Measurements from ENCODE around the gene HRAS.

Gene HRAS

DNA sequence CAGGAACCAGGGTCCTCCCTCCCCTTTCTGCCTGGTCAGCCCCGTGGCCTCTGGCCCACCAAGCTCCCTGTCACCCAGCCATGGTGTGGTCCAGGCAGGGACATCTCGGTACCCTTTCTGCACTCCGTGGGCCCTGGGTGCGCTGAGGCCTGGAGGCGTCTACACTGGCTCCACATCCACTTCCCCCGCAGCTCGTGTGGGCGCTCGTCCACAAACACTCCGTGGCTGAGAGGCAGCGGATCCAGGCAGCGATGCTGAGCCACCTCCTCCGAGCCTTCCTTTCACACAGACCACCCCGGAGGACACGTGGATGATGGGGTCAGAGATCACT lies 44.5 kb downstream of the HRAS start:
- TF ChIP-seq, protein P1, sequence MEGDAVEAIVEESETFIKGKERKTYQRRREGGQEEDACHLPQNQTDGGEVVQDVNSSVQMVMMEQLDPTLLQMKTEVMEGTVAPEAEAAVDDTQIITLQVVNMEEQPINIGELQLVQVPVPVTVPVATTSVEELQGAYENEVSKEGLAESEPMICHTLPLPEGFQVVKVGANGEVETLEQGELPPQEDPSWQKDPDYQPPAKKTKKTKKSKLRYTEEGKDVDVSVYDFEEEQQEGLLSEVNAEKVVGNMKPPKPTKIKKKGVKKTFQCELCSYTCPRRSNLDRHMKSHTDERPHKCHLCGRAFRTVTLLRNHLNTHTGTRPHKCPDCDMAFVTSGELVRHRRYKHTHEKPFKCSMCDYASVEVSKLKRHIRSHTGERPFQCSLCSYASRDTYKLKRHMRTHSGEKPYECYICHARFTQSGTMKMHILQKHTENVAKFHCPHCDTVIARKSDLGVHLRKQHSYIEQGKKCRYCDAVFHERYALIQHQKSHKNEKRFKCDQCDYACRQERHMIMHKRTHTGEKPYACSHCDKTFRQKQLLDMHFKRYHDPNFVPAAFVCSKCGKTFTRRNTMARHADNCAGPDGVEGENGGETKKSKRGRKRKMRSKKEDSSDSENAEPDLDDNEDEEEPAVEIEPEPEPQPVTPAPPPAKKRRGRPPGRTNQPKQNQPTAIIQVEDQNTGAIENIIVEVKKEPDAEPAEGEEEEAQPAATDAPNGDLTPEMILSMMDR (conservative IDR thresholded peaks at IDR 0.05; ENCODE audit: control insufficient read depth, insufficient read depth, low read depth, low read length) = no peak
- no peak overlapping the region for H3K4me3 ChIP-seq (ENCODE audit: control insufficient read depth, low read depth, low read length)
- no peak for DNase-seq (ENCODE audit: low read depth)

DNA sequence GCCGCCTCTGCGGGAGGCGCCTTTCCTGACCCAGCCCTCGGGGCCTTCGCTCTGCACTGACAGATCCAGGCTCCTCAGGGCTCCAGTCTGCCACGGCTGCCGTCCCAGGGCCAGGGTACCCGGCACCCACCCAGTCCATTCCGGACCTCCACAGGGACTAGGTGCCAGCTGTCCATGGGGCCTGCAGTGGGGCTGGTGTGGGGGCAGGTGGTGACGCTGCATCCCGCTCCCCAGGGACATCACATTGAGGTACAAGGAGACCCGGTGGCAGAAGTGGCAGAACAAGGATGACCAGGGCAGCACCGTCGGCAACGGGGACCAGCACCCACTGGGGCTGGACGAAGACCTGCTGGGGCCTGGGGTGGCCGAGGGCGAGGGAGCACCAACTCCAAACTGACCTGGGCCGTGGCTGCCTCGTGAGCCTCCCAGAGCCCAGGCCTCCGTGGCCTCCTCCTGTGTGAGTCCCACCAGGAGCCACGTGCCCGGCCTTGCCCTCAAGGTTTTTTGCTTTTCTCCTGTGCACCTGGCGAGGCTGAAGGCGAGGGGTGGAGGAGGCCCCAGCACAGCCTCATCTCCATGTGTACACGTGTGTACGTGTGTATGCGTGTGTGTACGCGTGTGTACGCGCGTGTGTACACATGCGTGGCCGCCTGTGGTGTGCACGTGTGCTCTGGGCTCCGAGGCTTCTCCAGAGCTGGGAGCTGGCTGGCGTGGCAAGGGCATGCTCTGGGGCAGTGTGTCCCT lies 45.0 kb downstream of the HRAS start:
- TF ChIP-seq, protein P1 (conservative IDR thresholded peaks at IDR 0.05; ENCODE audit: control insufficient read depth, insufficient read depth, low read depth, low read length) = no peak
- DNase-seq (ENCODE audit: low read depth) = no peak
- no peak overlapping the region for H3K4me3 ChIP-seq (ENCODE audit: control insufficient read depth, low read depth, low read length)

DNA sequence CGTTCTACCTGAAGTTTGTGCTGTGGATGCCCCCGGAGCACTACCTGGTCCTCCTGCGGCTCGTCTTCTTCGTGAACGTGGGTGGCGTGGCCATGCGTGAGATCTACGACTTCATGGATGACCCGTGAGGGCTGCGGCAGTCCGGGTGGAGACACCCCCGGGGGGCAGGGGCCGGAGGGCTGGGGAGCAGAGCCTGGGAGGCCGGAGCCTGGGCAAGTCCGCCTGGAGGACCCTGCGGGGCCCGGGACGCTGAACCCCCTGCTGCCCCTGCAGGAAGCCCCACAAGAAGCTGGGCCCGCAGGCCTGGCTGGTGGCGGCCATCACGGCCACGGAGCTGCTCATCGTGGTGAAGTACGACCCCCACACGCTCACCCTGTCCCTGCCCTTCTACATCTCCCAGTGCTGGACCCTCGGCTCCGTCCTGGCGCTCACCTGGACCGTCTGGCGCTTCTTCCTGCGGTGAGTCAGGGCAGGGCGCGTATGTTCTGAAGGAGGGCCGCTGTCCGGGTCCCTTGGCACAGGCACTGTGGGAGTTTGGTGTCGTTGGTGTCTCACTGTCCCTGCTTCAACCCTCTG lies 45.7 kb downstream of the HRAS start:
- DNase-seq (ENCODE audit: low read depth) = no peak

DNA sequence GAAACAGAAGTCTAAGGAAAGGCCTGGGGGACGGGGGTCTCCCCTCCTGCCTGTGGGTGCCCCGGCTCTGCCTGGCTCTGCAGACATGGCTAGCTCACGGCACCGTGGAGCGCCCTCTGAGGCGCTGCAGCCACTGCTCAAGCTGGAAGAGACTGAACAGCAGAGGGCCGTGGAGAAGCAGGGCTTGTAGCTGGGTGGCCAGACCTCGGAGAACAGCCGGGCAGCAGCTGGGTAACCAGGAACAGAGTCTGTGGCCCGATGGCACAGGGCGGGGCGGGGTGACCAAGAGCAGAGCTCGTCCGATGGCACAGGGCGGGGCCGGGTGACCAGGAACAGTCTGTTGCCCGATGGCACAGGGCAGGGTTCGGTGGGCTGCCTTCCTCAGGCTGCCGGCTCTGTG lies 46.4 kb downstream of the HRAS start:
- H3K4me3 ChIP-seq (ENCODE audit: control insufficient read depth, low read depth, low read length) = no peak overlapping the region
- no peak for DNase-seq (ENCODE audit: low read depth)
- TF ChIP-seq, protein P1 (conservative IDR thresholded peaks at IDR 0.05; ENCODE audit: control insufficient read depth, insufficient read depth, low read depth, low read length) = no peak

More for the DNA sequence above, 45.7 kb downstream of the HRAS start:
- no peak overlapping the region for H3K4me3 ChIP-seq (ENCODE audit: control insufficient read depth, low read depth, low read length)
- TF ChIP-seq, protein P1 (conservative IDR thresholded peaks at IDR 0.05; ENCODE audit: control insufficient read depth, insufficient read depth, low read depth, low read length) = no peak

DNA sequence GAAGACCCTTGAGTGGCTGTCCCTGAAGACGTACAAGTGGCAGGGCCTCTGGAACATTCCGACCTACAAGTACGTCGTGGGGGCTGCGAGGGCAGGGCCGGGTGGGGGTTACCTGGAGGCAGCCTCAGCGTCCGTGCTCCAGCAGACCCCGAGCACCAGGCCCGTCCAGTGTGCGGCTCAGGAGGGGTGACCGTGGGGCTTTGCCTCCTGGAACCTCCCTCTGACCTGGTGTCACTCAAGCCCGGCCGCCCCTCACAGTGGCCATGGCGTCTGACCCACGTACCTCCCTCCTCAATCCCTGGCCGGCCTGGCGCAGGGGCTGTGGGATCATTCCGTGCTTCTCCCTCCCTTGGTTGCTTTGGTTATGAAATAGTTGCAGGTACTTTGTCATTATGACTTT lies 46.8 kb downstream of the HRAS start:
- no peak for DNase-seq (ENCODE audit: low read depth)
- TF ChIP-seq, protein P1 (conservative IDR thresholded peaks at IDR 0.05; ENCODE audit: control insufficient read depth, insufficient read depth, low read depth, low read length) = no peak
- H3K4me3 ChIP-seq (ENCODE audit: control insufficient read depth, low read depth, low read length) = no peak overlapping the region

DNA sequence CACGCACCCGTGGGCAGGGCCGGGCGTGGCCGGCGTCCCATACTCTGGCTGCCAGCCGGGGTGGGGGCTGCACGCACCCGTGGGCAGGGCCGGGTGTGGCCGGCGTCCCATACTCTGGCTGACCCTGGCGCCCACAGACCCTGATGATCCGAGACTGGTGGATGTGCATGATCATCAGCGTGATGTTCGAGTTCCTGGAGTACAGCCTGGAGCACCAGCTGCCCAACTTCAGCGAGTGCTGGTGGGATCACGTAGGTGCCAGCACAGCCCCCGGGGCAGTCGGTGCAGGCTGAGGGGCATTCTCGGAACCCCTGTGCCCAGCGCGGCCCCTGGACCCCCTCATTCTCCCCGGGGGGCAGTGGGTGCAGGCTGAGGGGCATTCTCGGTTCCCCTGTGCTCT lies 47.3 kb downstream of the HRAS start:
- no peak for DNase-seq (ENCODE audit: low read depth)
- TF ChIP-seq, protein P1 (conservative IDR thresholded peaks at IDR 0.05; ENCODE audit: control insufficient read depth, insufficient read depth, low read depth, low read length) = no peak
- no peak overlapping the region for H3K4me3 ChIP-seq (ENCODE audit: control insufficient read depth, low read depth, low read length)

Measured in fibroblast of mammary gland (primary cell).